ENCODE measurements around the gene CASZ1. TPM values are rescaled to one million over a fixed set of nuclear protein-coding genes. Genes with fewer than 3 reads are reported as not detected.

The CASZ1 gene
- total and polyA plus RNA-seq, 2 donors (not counting 3 experiments of a cell fraction or from before 2014, with no cell fraction given) = 1.5 to 5.2 TPM

DNA sequence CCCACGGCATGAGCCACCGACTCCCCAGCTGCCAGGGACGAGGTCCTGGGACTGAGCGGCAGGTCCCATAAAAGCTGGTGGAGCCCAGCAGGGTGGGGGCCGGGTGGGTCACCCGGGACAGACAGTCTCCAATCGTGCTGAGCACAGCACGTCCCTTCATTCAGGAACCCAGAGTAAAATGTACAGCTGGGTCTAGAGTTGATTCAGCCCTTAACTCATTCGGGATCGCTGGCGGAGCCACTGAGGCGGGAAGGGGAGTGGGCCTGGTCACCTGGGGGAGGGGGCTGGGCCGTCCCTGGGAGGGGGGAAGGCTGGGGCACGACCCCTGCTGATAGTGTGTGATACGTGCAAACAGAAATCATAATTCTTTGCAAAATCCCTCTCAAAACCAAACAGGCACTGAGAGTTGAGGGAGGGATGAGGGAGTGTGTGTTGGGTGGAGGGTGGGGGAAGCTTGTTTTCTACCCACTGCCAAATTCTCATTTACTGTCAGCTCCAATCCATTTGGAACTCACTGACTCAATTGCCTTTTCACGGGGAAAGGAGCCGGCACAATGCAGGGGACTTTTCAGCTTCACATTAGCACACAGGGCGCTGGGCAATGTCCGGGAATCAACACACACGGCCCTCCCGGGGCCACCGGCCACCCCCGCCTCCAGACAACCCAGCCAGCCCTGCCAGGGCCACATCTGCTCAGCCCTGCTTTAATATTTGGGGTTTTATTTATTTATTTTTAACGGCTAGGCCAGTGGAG lies 13.8 kb downstream of the CASZ1 start:
- DNase-seq (ENCODE audit: low read depth, low spot score) (no peak), FAIRE-seq (no peak)
- Histone ChIP-seq H3K9ac (replicated peaks; ENCODE audit: extremely low read depth, insufficient read depth, low read length) (no peak overlapping the region), H3K9me1 (replicated peaks; ENCODE audit: control insufficient read depth, extremely low read depth, insufficient read depth, low read length) (no peaks in the 10 kb centered on the region), H4K20me1 (replicated peaks; ENCODE audit: control insufficient read depth, extremely low read depth, insufficient read depth, low read length) (no peaks in the 10 kb centered on the region), H3K9me3 (replicated peaks; ENCODE audit: control insufficient read depth, insufficient read depth, low read length) (no peaks in the 10 kb centered on the region), H3K4me3 (replicated peaks in 1 of 3; ENCODE audit: insufficient read depth in 1 of 3, low read depth in 1 of 3, low read length in 3 of 3) (no peak overlapping the region), H3K4me2 (ENCODE audit: insufficient read depth, low read length) (no peak overlapping the region), H3K27me3 (ENCODE audit: control insufficient read depth in 2 of 2, insufficient read depth in 2 of 2, low read length in 2 of 2) (peaks cover 0 to 2% of the 10 kb centered on the region in 2 experiments), H3K36me3 (ENCODE audit: control insufficient read depth in 2 of 2, extremely low read depth in 1 of 2, insufficient read depth in 2 of 2, low read length in 2 of 2) (no peaks in the 10 kb centered on the region), H3K79me2 (ENCODE audit: control insufficient read depth, insufficient read depth, low read length) (no peaks in the 10 kb centered on the region), H3K27ac (ENCODE audit: insufficient read depth, low read depth, low read length) (no peak overlapping the region), H2AFZ (ENCODE audit: low read depth, low read length) (no peak overlapping the region), H3K4me1 (ENCODE audit: control insufficient read depth, extremely low read depth, insufficient read depth, low read length) (no peaks in the 10 kb centered on the region)
- intact Hi-C loops (cut with micrococcal nuclease) (no loop called here), dilution Hi-C loops (cut with MboI; ENCODE audit: extremely low pct_ligation_motif_present, low sequenced_read_pairs) (no loop called here)
- ChIA-PET CTCF (no interaction called here), POLR2A (no interaction called here)
- TF ChIP-seq, protein P1, sequence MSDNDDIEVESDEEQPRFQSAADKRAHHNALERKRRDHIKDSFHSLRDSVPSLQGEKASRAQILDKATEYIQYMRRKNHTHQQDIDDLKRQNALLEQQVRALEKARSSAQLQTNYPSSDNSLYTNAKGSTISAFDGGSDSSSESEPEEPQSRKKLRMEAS (IDR thresholded peaks at IDR 0.05; ENCODE audit: insufficient read depth, insufficient read length) = no peak
- no peak for TF ChIP-seq EZH2 (IDR thresholded peaks at IDR 0.05; ENCODE audit: borderline replicate concordance, low read depth, low read length, severe bottlenecking)
- no peak for TF ChIP-seq GATA2 (IDR thresholded peaks at IDR 0.05; ENCODE audit: insufficient read depth, insufficient read length, low read depth, low read length)
- no peak for TF ChIP-seq POLR2AphosphoS5 (IDR thresholded peaks at IDR 0.05; ENCODE audit: insufficient read depth, low read depth, low read length)
- TF ChIP-seq JUN (IDR thresholded peaks at IDR 0.05; ENCODE audit: borderline replicate concordance, insufficient read depth, insufficient read length, low read depth) = no peak
- TF ChIP-seq POLR2A (IDR thresholded peaks at IDR 0.05; ENCODE audit: low read depth, low read length) = no peak
- TF ChIP-seq, protein P2, sequence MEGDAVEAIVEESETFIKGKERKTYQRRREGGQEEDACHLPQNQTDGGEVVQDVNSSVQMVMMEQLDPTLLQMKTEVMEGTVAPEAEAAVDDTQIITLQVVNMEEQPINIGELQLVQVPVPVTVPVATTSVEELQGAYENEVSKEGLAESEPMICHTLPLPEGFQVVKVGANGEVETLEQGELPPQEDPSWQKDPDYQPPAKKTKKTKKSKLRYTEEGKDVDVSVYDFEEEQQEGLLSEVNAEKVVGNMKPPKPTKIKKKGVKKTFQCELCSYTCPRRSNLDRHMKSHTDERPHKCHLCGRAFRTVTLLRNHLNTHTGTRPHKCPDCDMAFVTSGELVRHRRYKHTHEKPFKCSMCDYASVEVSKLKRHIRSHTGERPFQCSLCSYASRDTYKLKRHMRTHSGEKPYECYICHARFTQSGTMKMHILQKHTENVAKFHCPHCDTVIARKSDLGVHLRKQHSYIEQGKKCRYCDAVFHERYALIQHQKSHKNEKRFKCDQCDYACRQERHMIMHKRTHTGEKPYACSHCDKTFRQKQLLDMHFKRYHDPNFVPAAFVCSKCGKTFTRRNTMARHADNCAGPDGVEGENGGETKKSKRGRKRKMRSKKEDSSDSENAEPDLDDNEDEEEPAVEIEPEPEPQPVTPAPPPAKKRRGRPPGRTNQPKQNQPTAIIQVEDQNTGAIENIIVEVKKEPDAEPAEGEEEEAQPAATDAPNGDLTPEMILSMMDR (IDR thresholded peaks at IDR 0.05; ENCODE audit: extremely low read depth in 1 of 2, insufficient read depth in 1 of 2, low read depth in 1 of 2, low read length in 2 of 2) = no peak
- no peak for TF ChIP-seq MYC (IDR thresholded peaks at IDR 0.05; ENCODE audit: low read depth, low read length)
- no peak for TF ChIP-seq FOS (IDR thresholded peaks at IDR 0.05; ENCODE audit: borderline replicate concordance, insufficient read depth, low read length)
- BruUV-seq (replicated peaks) = no TSS peak
